Tibial nerve (tissue), 4 donors: ENCODE measurements around the gene HOATZ. TPM values are rescaled to one million over a fixed set of nuclear protein-coding genes. Genes with fewer than 3 reads are reported as not detected.
A peak's percentile ranks its signal among the peaks of the same experiment; 100 is the strongest.

Source experiments
- DNase-seq, 2 donors: peaks; one replicate each; pipeline ENCODE4 v3.0.0-alpha.2; 2019; ENCODE audit warnings: low spot score in 2 of 2
- H3K27ac ChIP-seq, 4 donors: fragments of 200-600 bp; sonication (generic) in 3 of 4; one replicate each; pipeline ENCODE4 v1.5.1; 2017 to 2019; ENCODE audit warnings: mild to moderate bottlenecking in 1 of 4
- H3K27me3 ChIP-seq, 2 donors: fragments of 200-600 bp; sonication (generic) in 1 of 2; one replicate each; pipeline versions ENCODE4 v1.5.1 to v1.6.0; 2017 to 2019
- H3K36me3 ChIP-seq, 3 donors: fragments of 200-600 bp; sonication (generic); one replicate each; pipeline ENCODE4 v1.5.1; 2018 to 2019
- H3K4me1 ChIP-seq, 4 donors: fragments of 200-600 bp; sonication (generic) in 3 of 4; one replicate each; pipeline ENCODE4 v1.5.1; 2017 to 2019
- H3K4me3 ChIP-seq, 4 donors: fragments of 200-600 bp; sonication (generic) in 3 of 4; one replicate each; pipeline ENCODE4 v1.5.1; 2017 to 2019; ENCODE audit warnings: mild to moderate bottlenecking in 1 of 4, moderate library complexity in 1 of 4
- H3K9me3 ChIP-seq, 4 donors: fragments of 200-600 bp; sonication (generic) in 3 of 4; one replicate each; pipeline ENCODE4 v1.5.1; 2017 to 2019
- CTCF ChIP-seq, 5 experiments: fragments of 200-600 bp in 3 of 5; fragments of 450-650 bp in 2 of 5; sonication (generic) in 3 of 5; IDR thresholded peaks; one replicate each; pipeline ENCODE4 v1.5.1; 2016 to 2019; ENCODE audit warnings: antibody characterized with exemption in 5 of 5, mild to moderate bottlenecking in 3 of 5, moderate library complexity in 2 of 5
- EP300 ChIP-seq, 2 donors: sonication (generic); formaldehyde crosslinking; IDR thresholded peaks; one replicate each; pipeline ENCODE4 v1.6.1; 2017; ENCODE audit warnings: antibody characterized with exemption in 2 of 2, mild to moderate bottlenecking in 1 of 2
- POLR2A ChIP-seq, 2 donors: fragments of 450-650 bp; IDR thresholded peaks; one replicate each; pipeline ENCODE4 v1.6.1; 2017; ENCODE audit warnings: antibody characterized with exemption in 2 of 2, mild to moderate bottlenecking in 2 of 2, moderate library complexity in 2 of 2
- WGBS, 2 donors: methylation state at CpG; one replicate each; pipeline ENCODE4 v1.1.5; 2018; 5-methylcytosine and 5-hydroxymethylcytosine counted together
- total RNA-seq, 4 donors: library from RNA; depleted of rRNA; stranded (reverse); fragments of >200 nt; gene quantifications; one replicate each; pipeline ENCODE4 v1.1.0, GENCODE V29; 2016

Gene HOATZ
- total RNA-seq, 4 donors from 2014 or later = not detected

DNA sequence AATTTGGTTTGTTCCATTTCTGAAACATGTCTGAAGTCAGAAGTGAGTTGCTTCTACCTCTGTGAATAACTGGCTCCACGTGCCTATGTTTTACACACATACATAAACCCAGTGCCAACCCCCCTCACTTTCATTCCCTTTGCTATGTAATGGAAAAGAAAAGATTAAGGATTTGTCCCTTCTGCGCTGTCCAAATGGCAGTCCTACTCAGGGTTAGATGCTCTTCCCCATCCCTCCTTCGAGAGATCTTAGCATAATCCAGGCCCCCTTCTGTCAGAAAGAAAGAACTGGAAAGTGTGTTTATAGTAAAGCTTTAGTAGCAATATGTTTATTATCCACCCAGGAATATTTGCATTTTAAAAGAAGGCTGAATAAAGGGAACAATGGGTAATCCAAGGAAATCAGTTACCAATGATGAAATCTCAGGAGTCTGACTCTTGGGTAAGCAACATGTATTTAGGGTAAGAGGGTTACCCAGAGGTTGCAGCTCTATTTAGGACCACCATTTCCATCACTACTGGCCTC, 22.8 kb downstream of the HOATZ start:
- Histone ChIP-seq H3K27ac (no peak overlapping the region), H3K4me3 (no peak overlapping the region), H3K9me3 (no peaks in the 10 kb centered on the region), H3K4me1 (peaks cover 0 to 27% (median 10%) of the 10 kb centered on the region in 4 donors), H3K36me3 (no peaks in the 10 kb centered on the region), H3K27me3 (peaks cover 0 to 3% of the 10 kb centered on the region in 2 donors)
- WGBS, 2 donors = 77 to 81% methylated on average over 3 of the region's 3 CpGs
- TF ChIP-seq EP300 (IDR thresholded peaks at IDR 0.05) = no peak
- no peak for TF ChIP-seq POLR2A (IDR thresholded peaks at IDR 0.05)
- no peak for TF ChIP-seq CTCF (IDR thresholded peaks at IDR 0.05)
- DNase-seq = no peak

GRCh38 chr11:111538407-111539114, 24.0 kb downstream of the HOATZ start:
- no peak overlapping the region for H3K27ac ChIP-seq

DNA sequence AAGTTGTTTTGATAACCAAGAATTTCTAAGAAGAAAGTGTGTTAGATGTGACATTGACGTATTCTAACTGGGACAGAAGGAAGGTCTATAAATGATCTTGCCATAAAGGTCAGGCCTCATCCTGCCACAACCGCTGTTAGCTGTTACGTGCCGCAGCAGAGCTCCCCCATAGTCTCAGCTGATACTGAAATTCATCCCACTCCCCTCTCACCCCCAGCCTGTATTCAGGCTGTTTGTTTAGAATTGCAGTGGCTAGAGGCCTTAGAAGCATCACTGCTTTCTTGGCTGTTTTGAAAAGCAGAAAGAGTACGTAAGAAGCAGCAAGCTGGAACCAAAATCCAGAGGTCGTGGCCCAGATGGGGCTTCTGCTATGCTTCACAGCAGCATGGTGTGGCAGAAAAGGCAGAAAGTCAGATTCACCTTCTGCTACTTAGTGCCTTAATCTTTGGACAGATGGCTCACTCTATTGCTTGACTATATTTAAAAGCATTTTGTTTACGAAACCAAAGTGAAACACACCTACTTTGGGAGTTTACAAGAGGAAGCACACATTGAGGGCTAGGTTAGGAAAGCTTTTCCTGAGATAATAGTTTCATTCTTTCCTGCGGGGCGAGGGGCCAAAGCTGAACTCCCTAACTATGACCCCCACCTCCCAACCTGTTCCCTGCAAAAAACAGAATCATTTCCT, 25.0 kb downstream of the HOATZ start:
- Histone ChIP-seq H3K27me3 (peaks cover 0 to 3% of the 10 kb centered on the region in 2 donors), H3K27ac (peak overlapping the region in 1 of 4 donors; percentile 85), H3K36me3 (peaks cover 0 to 5% (median 0%) of the 10 kb centered on the region in 3 donors), H3K4me1 (peaks cover 0 to 27% (median 10%) of the 10 kb centered on the region in 4 donors), H3K9me3 (no peaks in the 10 kb centered on the region), H3K4me3 (peak overlapping the region in 3 of 4 donors; percentile 56 to 78 (median 70))
- TF ChIP-seq CTCF (IDR thresholded peaks at IDR 0.05) (no peak), EP300 (IDR thresholded peaks at IDR 0.05) (no peak), POLR2A (IDR thresholded peaks at IDR 0.05) (no peak)
- no peak for DNase-seq
- 85 to 89% methylated on average over 9 of the region's 9 CpGs for WGBS, 2 donors

More at GRCh38 chr11:111538407-111539114, 24.0 kb downstream of the HOATZ start:
- Histone ChIP-seq H3K4me1 (peaks cover 0 to 27% (median 10%) of the 10 kb centered on the region in 4 donors), H3K4me3 (no peak overlapping the region), H3K27me3 (peaks cover 0 to 3% of the 10 kb centered on the region in 2 donors), H3K36me3 (no peaks in the 10 kb centered on the region), H3K9me3 (no peaks in the 10 kb centered on the region)
- no peak for DNase-seq
- 96 to 98% methylated on average over 1 of the region's 1 CpG for WGBS, 2 donors
- TF ChIP-seq CTCF (IDR thresholded peaks at IDR 0.05) (no peak), POLR2A (IDR thresholded peaks at IDR 0.05) (no peak), EP300 (IDR thresholded peaks at IDR 0.05) (no peak)

- 13 to 18% methylated on average over 34 to 52 of the region's 70 CpGs for WGBS, 2 donors
- peak in 1 of 2 donors; percentile 52 for TF ChIP-seq EP300 (IDR thresholded peaks at IDR 0.05)
- TF ChIP-seq POLR2A (IDR thresholded peaks at IDR 0.05) = peak in 1 of 2 donors; percentile 33
- no peak for TF ChIP-seq CTCF (IDR thresholded peaks at IDR 0.05)
- Histone ChIP-seq H3K27ac (peak within 1 kb of the TSS; percentile 38 to 85 (median 68)), H3K4me1 (peaks cover 0 to 27% (median 10%) of the 10 kb centered on the region in 4 donors), H3K27me3 (peaks cover 0 to 3% of the 10 kb centered on the region in 2 donors), H3K9me3 (no peaks in the 10 kb centered on the region), H3K36me3 (peaks cover 0 to 12% (median 0%) of the 10 kb centered on the region in 3 donors), H3K4me3 (peak within 1 kb of the TSS; percentile 56 to 78 (median 63))
- DNase-seq = no peak
Measured at GRCh38 chr11:111540114-111540936, 25.7 kb downstream of the HOATZ start, which contains the start of gene LAYN. TSS of gene LAYN (plus strand) at chr11:111540720. CDS start at chr11:111540844, 124 bp downstream.
